GM10266 (cell line): Measurements from ENCODE around the gene PRSS23.

Source experiments
- DNase-seq: peaks from one replicate; pipeline ENCODE4 v3.0.0; 2012; ENCODE audit errors: extremely low spot score
- TF ChIP-seq, protein P1 (sequence below): IDR thresholded peaks from 2 replicates; pipeline ENCODE4 v1.5.1; 2012; ENCODE audit warnings: mild to moderate bottlenecking, low read depth; ENCODE audit not compliant: control insufficient read depth, insufficient read depth; ENCODE audit errors: missing control alignments

Gene PRSS23

DNA sequence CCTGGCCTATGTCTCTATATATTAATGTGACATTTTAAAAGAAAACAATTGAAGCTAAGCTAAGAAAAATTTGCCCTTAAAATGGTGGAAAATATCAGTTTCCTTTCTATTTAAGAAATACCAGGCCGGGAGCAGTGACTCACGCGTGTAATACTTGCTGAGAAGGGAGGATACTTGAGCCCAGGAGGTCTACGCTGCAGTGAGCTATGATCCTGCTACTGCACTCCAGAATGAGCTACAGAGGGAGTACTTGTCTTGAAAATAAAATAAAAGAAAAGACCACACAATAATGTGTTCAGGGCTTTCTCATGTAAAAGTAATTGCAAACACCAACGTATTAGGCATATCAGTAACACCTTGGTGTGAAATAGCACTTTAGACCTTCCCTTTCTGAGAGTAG, 1.4 kb upstream of the PRSS23 start:
- TF ChIP-seq, protein P1, sequence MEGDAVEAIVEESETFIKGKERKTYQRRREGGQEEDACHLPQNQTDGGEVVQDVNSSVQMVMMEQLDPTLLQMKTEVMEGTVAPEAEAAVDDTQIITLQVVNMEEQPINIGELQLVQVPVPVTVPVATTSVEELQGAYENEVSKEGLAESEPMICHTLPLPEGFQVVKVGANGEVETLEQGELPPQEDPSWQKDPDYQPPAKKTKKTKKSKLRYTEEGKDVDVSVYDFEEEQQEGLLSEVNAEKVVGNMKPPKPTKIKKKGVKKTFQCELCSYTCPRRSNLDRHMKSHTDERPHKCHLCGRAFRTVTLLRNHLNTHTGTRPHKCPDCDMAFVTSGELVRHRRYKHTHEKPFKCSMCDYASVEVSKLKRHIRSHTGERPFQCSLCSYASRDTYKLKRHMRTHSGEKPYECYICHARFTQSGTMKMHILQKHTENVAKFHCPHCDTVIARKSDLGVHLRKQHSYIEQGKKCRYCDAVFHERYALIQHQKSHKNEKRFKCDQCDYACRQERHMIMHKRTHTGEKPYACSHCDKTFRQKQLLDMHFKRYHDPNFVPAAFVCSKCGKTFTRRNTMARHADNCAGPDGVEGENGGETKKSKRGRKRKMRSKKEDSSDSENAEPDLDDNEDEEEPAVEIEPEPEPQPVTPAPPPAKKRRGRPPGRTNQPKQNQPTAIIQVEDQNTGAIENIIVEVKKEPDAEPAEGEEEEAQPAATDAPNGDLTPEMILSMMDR = no peak
- no peak for DNase-seq

DNA sequence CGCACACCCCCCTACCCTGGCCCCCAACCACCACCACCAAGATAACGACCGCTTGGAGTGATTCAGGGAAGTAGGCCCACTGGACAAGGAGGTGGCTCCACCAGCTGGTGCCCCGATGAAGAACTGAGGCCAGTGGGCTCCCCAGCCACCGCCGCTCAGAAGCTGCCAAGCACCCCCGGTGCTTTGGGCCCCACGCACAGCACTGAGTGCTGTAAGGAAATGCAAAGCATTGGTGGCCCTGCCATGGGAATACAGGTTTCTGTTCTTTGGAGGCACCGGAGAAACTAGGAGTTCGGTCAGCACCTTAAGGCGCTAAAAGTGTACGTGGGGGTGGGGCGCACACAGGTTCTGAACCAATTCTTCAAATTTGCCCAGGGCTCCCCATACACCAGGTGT, 664 bp upstream of the PRSS23 start:
- TF ChIP-seq, protein P1 = no peak
- no peak for DNase-seq

GRCh38 chr11:86800960-86801272, 574 bp downstream of the PRSS23 start:
- TF ChIP-seq, protein P1 = no peak
- DNase-seq = no peak

- TF ChIP-seq, protein P1 = no peak
- no peak for DNase-seq
These were observed 1.0 kb downstream of the PRSS23 start for GRCh38 chr11:86801364-86801763.

- TF ChIP-seq, protein P1 = no peak
- no peak for DNase-seq
These were observed 1.8 kb downstream of the PRSS23 start for GRCh38 chr11:86802146-86802545.

GRCh38 chr11:86802601-86803051, 2.3 kb downstream of the PRSS23 start:
- no peak for DNase-seq
- TF ChIP-seq, protein P1 = no peak

DNA sequence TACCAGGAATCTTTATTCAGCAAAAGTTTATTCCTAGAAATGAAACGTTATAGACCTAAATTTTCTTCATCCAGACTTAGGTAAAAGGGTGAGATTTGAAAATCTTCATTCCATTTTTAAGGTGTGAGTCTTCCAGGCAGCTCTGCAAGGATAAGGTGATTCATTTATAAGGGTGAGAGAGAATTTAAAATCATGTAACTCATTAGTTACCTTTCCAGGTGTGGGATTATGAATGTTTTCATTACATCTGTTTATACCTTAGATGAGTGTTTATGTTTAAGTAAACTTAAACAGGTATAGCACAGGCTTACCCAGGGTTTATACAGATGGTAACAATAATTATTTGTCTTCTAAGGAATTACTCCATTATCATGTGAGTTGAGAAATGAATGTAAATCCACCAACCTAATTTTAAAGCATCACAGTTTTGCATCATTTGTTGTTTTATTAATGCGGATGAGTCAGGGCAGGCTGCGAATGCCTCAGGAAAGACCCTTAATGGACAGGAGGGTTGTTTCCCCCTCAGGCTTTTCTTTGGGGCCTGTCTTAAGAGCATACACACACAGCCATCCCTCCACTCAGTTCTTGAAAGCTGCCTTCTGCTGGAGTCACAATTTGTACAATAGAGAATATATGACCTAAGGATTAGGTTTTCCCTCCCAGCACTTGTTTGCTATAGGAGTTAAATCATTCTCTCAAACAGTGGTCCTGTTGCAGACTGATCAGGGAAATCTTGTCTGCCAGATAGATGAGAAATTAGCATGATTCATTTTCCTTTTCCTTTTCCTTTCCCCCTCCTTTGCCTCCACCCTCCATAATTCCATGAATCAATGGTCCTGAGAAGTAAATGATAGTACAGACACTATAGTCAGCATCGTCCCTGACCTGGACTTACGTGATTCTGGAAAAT, 3.0 kb downstream of the PRSS23 start:
- no peak for DNase-seq
- TF ChIP-seq, protein P1 = no peak
